ENCODE measurements around the gene LMCD1.

- TF ChIP-seq CTCF (conservative IDR thresholded peaks at IDR 0.05; ENCODE audit: low read depth, low read length), result no peak
- no peak for TF ChIP-seq CEBPB (IDR thresholded peaks at IDR 0.05; ENCODE audit: low read depth, low read length)
- TF ChIP-seq POLR2A (IDR thresholded peaks at IDR 0.05; ENCODE audit: low read depth, low read length), result no peak; the same call in 1 of the 2 replicates
- TF ChIP-seq RAD21 (IDR thresholded peaks at IDR 0.05; ENCODE audit: low read length), result no peak
- no peak for TF ChIP-seq MAFK (IDR thresholded peaks at IDR 0.05; ENCODE audit: low read depth, low read length)
- no peak for TF ChIP-seq MXI1 (IDR thresholded peaks at IDR 0.05; ENCODE audit: borderline replicate concordance, low read depth, low read length)
- no peak for TF ChIP-seq BHLHE40 (IDR thresholded peaks at IDR 0.05; ENCODE audit: low read depth, low read length)
- no peak for TF ChIP-seq MAZ (IDR thresholded peaks at IDR 0.05; ENCODE audit: borderline replicate concordance, low read depth, low read length)
- TF ChIP-seq USF2 (IDR thresholded peaks at IDR 0.05; ENCODE audit: low read depth, low read length), result no peak
These were observed 1.2 kb upstream of the LMCD1 start for GRCh38 chr3:8500319-8500988.

Measured in IMR-90 (cell line).